GM19395 (cell line): ENCODE measurements around the gene TRAF7.

Experiments used
- ATAC-seq: cut with Tn5 transposase; IDR thresholded peaks from one replicate; pipeline ENCODE4 v1.9.1; 2021; ENCODE audit warnings: mild to moderate bottlenecking, moderate library complexity; ENCODE audit not compliant: unreplicated experiment

Gene TRAF7

DNA sequence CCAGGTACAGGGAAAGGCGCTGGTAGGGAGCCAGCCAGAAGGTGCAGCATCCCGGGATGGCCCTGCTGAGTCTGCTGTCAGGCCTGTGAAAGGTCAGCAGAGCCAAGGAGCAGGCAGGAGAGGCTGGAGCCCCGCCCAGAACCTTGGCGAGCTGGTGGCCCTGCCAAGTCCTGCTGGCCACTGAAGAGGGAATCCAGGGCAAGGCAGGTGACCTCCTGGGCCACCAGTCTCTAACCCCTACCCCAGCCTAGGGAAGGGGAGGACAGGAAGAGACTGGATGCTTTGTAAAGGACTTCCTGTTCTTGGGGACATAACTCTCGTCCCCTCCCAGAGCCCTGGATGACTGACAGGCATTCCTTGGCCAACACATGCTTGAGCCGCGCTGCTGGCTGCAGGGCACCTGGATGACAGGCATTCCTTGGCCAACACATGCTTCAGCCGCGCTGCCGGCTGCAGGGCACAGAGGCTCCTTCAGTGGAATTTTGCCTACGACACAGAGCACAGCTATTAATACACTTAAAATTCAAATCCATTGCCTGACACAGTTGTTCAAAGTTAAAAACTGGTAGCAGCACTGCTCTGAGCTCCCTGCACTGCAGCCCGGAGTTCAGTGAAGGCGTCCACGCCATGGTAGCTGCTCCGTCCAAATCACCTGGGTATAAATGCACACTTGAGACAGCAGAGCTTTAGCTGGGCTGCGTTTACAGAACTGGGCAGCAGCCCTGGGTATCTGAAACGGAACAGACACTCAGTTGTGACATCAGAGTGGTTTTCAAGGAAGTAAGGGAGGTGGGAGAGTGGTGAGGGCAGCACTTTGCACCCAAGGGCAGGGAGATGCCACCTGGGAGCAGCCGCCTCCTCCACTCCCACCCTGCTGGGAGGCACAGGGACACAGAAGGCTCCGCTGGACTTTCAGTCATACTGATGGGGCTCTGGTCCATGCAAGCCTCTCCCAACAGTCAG lies 57.1 kb downstream of the TRAF7 start:
- no peak for ATAC-seq

DNA sequence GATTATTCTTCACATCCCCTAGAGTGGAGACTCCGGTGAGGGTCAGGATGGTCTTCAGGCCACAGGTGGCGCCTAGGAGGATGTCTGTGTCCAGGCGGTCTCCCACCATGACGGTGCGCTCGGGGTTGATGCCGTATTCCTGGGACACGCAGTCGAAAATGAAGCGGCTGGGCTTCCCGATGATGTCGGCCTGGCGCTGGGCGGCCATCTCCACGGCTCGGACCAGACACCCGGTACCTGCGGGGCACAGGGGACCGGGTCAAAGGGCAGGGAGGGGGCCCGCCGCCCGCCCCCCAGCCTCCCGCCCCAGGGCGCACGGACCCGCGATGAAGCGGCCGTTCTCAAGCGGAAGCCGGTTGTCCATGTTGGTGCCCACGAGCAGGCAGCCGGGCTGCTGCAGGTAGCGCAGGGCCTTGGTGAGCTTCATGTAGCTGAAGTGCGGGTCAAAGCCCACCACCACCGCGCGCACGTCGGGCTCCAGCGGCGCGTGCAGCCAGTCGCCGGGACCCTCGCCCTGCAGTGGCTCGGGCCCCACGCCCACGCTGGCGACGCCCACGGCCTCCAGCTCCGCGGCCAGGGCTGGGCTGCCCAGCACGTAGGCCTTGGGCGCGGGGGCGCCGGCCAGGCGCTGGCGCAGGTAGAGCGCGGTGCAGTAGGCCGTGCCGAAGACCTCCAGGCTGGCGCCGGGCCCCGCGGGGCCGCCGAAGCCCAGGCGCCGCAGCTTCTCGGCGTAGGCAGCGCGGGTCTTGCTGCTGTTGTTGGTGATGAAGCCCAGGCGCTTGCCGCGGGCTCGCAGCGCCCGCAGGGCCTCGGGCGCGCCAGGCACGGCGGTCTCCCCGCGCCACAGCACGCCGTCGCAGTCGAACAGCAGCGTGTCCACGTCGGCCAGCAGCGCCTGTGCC lies 58.5 kb downstream of the TRAF7 start:
- ATAC-seq: peak; percentile 7

DNA sequence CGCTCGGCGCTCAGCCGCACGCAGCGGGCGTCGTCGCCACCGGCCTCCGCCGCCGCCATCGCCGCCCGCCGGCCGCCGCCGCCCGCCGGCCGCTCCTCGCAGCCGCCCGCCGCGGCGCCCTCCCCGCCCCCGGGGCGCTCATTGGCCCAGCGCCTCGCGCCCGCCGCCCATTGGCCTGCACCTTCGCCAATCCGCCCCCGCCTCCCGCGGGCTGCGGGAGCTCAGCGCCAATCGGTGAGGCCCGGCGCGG lies 59.1 kb downstream of the TRAF7 start, which contains the start of gene PGP:
TSS of gene PGP (minus strand) at position 122 of the 250 bp plus-strand sequence. CDS start at position 59, 63 bp downstream.
- peak; percentile 76 for ATAC-seq

DNA sequence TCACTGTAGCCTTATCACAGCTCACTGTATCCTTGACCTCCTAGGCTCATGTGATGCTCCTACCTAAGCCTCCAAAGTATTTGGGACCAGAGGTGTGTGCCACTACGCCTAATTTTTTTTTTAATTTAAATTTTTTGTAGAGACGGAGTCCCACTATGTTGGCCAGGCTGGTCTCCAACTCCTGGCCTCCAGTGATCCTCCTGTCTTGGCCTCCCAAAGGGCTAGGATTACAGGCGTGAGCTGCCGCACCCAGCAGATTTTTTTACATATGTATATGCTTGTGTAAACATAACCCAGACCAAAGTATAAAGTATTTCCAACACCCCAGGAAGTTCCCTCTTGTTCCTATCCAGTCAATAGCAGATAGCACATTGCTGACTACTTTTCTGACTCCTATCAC lies 60.7 kb downstream of the TRAF7 start:
- ATAC-seq: no peak

DNA sequence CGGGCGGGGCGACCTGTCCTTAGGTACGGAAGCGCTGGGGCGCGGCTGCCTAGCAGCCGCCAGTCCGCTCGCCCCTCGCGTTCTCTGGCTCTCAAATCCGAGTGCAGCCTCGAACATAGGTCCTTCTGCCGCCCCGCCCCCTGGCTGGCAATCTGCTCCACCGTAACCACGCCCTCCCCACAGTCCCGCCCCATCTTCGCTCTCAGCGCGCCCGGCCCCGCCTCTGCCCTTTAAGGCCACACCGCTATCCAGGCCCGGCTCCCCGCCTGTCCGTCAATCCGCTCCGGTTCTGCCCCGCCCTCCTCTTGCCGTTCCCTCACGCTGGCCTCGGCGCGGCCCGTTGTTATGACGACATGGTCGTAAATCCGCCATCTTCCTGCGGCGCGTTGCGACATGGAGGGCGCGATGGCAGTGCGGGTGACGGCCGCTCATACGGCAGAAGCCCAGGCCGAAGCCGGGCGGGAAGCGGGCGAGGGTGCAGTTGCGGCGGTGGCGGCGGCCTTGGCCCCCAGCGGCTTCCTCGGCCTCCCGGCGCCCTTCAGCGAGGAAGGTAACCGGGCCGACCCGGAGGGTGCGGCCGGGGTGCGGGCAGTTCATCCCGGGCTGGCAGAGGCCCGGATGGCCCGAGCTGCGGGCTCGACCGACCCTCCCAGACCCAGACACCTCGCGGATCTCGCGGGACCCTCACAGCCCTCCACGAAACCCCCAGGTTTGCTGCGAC lies 67.8 kb downstream of the TRAF7 start, which contains the start of gene E4F1:
TSS of gene E4F1 (plus strand) at position 371 of the 721 bp plus-strand sequence. CDS start at position 394, 23 bp downstream.
- peak; percentile 89 for ATAC-seq

DNA sequence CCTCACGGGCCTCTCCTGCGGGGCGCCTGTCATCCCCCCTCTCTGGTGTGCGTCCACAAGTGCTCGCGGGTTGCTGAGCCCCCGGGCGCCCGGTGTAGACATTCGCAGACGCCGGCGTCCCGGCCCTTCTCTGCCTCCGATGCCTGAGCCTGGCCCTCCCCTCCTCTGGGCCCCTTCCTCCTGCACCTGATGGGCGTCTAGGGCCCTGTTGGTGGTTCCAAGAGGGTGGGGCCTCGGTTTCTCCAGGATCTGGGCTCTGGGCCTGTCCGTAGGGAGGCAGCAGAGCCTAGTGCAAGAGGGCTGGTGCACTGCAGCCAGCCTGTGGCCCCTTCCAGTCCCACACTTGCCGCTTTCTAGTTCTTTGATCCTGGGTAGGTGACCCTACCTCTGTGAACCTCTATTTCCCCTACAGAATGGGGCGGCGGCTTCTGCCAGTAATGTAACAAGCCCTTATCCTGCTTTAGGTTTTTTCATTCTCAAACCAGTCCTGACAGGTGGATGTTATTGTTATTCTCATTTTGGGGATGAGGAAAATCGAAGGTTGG lies 68.4 kb downstream of the TRAF7 start:
- peak; percentile 21 for ATAC-seq

DNA sequence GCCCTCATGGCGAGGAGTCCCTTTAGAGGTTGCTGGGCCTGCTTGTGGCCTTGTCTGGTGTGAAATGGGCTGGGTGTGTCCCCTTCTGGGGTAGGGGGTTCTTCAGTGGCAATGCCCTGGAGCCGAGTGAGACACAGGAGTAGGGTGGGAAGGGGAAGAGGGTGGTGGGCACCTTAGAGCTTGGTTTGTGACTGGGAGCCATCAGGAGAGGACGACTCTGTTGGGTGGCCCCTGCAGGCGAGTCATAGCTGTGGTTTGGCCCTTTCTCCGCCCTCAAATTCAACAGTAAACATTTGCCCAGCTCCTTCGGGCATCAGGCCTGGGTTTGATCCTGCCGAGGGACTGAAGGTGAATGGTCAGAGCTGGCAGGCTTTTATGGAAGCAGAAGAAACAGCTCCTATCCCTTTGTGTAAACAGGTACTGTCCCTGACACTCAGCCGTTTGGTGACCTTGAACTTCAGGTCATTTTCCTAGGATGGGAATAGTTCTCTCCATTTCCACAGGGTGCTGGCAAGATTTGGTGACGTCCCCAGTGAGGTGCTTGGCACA lies 70.7 kb downstream of the TRAF7 start:
- ATAC-seq: no peak

DNA sequence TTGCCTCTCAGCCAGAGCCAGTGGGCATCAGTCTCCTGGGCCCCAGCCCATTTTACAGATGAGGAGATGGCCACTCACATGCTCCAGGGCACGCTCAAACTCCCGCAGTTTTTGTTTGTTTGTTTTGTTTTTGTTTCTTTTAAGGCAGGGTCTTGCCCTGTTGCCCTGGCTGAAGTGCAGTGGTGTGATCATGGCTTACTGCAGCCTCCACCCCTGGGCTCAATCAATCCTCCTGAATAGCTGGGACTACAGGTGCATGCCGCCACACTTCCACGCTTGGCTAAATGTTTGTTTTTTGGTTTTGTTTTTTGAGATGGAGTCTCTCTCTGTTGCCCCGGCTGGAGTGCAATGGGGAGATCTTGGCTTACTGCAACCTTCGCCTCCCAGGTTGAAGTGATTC lies 71.3 kb downstream of the TRAF7 start:
- ATAC-seq: no peak
